Mammary epithelial cell (primary cell): Measurements from ENCODE around the gene TAF3.

Experiments
- CTCF ChIP-seq, 2 donors: IDR thresholded peaks in 1 of 2; conservative IDR thresholded peaks in 1 of 2; 2 replicates each; pipeline ENCODE4 v1.5.1; 2011 to 2012; ENCODE audit warnings: inconsistent platforms in 2 of 2, low read length in 2 of 2, mild to moderate bottlenecking in 2 of 2, control low read depth in 1 of 2, low read depth in 1 of 2; ENCODE audit not compliant: insufficient read depth in 1 of 2; ENCODE audit errors: extremely low read depth in 1 of 2
- EZH2 ChIP-seq: IDR thresholded peaks from 2 replicates; pipeline ENCODE4 v1.6.1; 2012; ENCODE audit warnings: low read length, inconsistent platforms, borderline replicate concordance

- no peak for TF ChIP-seq CTCF (conservative IDR thresholded peaks at IDR 0.05 in 1 of 2, IDR thresholded peaks at IDR 0.05 in 1 of 2; ENCODE audit: extremely low read depth in 1 of 2, insufficient read depth in 1 of 2, low read depth in 1 of 2, low read length in 2 of 2)
- no peak for TF ChIP-seq EZH2
These were observed 110.2 kb downstream of the TAF3 start for GRCh38 chr10:7928536-7928935.
